ENCODE results near the gene VAV1. TPM values are rescaled to one million over a fixed set of nuclear protein-coding genes. Genes with fewer than 3 reads are reported as not detected.
A peak's percentile ranks its signal among the peaks of the same experiment; 100 is the strongest.

The VAV1 gene
- total and polyA plus RNA-seq, 2 donors (not counting 1 experiment from before 2014, with no cell fraction given): 62.7 to 98.8 TPM

- Histone ChIP-seq H3K4me2 (replicated peaks; ENCODE audit: low read depth, low read length, poor library complexity, severe bottlenecking) (peak overlapping the region; percentile 95), H2AFZ (ENCODE audit: insufficient read depth, low read depth, low read length, poor library complexity, severe bottlenecking) (peak overlapping the region; percentile 80), H3K36me3 (replicated peaks in 1 of 2; ENCODE audit: control extremely low read depth in 1 of 2, control insufficient read depth in 1 of 2, extremely low read depth in 1 of 2, insufficient read depth in 2 of 2, low read length in 1 of 2) (peaks cover 0 to 8% of the 10 kb centered on the region in 2 experiments), H3K9ac (ENCODE audit: low read length) (peak overlapping the region; percentile 88), H3K27ac (ENCODE audit: low read length in 2 of 2) (peak overlapping the region; percentile 90 to 98), H3K4me3 (ENCODE audit: control extremely low read depth in 1 of 5, extremely low read depth in 1 of 5, insufficient read depth in 1 of 5, low read depth in 2 of 5, low read length in 4 of 5) (peak overlapping the region; percentile 69 to 89 (median 88)), H3K4me1 (ENCODE audit: control insufficient read depth in 2 of 2, insufficient read depth in 2 of 2, low read length in 2 of 2) (peaks cover 39 to 51% of the 10 kb centered on the region in 2 donors), H3K79me2 (ENCODE audit: control insufficient read depth, insufficient read depth, low read length) (peaks cover 12% of the 10 kb centered on the region), H4K20me1 (ENCODE audit: control insufficient read depth, insufficient read depth, low read length, poor library complexity, severe bottlenecking) (no peaks in the 10 kb centered on the region), H3K9me3 (ENCODE audit: control extremely low read depth in 1 of 3, control insufficient read depth in 2 of 3, insufficient read depth in 1 of 3, low read length in 2 of 3) (no peaks in the 10 kb centered on the region), H3K27me3 (replicated peaks in 1 of 4; ENCODE audit: control extremely low read depth in 1 of 4, control insufficient read depth in 3 of 4, insufficient read depth in 4 of 4, low read length in 3 of 4) (no peaks in the 10 kb centered on the region)
- TF ChIP-seq EZH2 (IDR thresholded peaks at IDR 0.05; ENCODE audit: borderline replicate concordance, insufficient read depth, low read depth, low read length, poor library complexity, severe bottlenecking): no peak
- TF ChIP-seq, protein P1, sequence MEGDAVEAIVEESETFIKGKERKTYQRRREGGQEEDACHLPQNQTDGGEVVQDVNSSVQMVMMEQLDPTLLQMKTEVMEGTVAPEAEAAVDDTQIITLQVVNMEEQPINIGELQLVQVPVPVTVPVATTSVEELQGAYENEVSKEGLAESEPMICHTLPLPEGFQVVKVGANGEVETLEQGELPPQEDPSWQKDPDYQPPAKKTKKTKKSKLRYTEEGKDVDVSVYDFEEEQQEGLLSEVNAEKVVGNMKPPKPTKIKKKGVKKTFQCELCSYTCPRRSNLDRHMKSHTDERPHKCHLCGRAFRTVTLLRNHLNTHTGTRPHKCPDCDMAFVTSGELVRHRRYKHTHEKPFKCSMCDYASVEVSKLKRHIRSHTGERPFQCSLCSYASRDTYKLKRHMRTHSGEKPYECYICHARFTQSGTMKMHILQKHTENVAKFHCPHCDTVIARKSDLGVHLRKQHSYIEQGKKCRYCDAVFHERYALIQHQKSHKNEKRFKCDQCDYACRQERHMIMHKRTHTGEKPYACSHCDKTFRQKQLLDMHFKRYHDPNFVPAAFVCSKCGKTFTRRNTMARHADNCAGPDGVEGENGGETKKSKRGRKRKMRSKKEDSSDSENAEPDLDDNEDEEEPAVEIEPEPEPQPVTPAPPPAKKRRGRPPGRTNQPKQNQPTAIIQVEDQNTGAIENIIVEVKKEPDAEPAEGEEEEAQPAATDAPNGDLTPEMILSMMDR (IDR thresholded peaks at IDR 0.05): peak; percentile 36
- WGBS (ENCODE audit: insufficient coverage): 0% methylated on average over 14 of the region's 16 CpGs
- intact Hi-C loops (cut with micrococcal nuclease): loop anchor here (1.0 to 5.0 kb wide), 11 partner anchors 15 to 538 kb away; partner anchors contain the start of genes CD70, CLPP and SH2D3A
- ATAC-seq (ENCODE audit: low read depth): no peak
- no peak for DNase-seq
- POLR2A ChIA-PET: interaction anchor here (1.0 to 4.5 kb wide), 6 partner anchors 11 to 220 kb away, joined by 3 to 19 read pairs (median 8); partner anchors contain the start of gene VAV1
- Mint-ChIP-seq H3K27me3 (no peaks in the 10 kb centered on the region), H3K4me3 (peak overlapping the region; percentile 94), H3K27ac (peak overlapping the region; percentile 93), H3K4me1 (peaks cover 39% of the 10 kb centered on the region), H3K9me3 (ENCODE audit: insufficient read depth) (no peaks in the 10 kb centered on the region)
- CTCF ChIA-PET: interaction anchor here (0.6 to 5.3 kb wide), 19 partner anchors 8 to 1699 kb away, joined by 3 to 118 read pairs (median 8); partner anchors contain the start of genes ADGRE1, SH2D3A and VAV1
Measured at GRCh38 chr19:6736917-6737283, 35.6 kb upstream of the VAV1 start.

DNA sequence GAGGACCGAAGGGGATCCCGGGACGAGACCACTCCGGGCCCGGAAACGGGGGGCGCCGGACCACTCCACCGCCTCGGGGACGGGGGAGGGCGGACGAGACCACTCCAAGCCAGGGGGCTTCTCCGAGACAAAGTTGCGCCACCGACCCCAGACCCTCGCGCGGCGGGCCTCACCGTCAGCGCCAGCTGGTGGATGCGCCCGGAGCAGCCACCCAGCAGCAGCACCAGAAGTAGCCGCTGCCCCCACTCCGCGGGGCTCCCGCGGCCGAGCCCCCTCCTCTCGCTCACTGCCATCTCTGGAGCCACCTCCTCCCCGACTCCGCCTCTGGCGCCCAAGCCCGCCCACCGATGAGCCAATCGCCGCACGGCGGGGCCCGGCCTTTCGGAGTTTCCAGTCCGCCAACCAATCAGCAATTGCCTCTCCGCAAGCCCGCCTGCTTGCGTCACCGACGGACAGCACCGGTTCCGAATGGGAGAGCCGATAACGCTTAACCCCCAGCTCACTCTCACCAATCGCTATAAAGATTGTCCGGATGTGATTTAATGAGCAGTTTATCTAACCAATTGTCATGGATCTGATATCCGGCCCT is 35.1 kb upstream of the VAV1 start, which contains the start of gene GPR108:
Gene GPR108, minus strand, starts transcription at position 297 of the 589 bp plus-strand sequence. Its CDS starts 4 bp downstream, at position 293.
- Histone ChIP-seq H3K27me3 (replicated peaks in 1 of 4; ENCODE audit: control extremely low read depth in 1 of 4, control insufficient read depth in 3 of 4, insufficient read depth in 4 of 4, low read length in 3 of 4) (no peaks in the 10 kb centered on the region), H3K9me3 (ENCODE audit: control extremely low read depth in 1 of 3, control insufficient read depth in 2 of 3, insufficient read depth in 1 of 3, low read length in 2 of 3) (no peaks in the 10 kb centered on the region), H3K4me2 (replicated peaks; ENCODE audit: low read depth, low read length, poor library complexity, severe bottlenecking) (peak within 1 kb of the TSS; percentile 95), H3K27ac (ENCODE audit: low read length in 2 of 2) (peak within 1 kb of the TSS; percentile 90 to 98), H4K20me1 (ENCODE audit: control insufficient read depth, insufficient read depth, low read length, poor library complexity, severe bottlenecking) (no peaks in the 10 kb centered on the region), H3K36me3 (replicated peaks in 1 of 2; ENCODE audit: control extremely low read depth in 1 of 2, control insufficient read depth in 1 of 2, extremely low read depth in 1 of 2, insufficient read depth in 2 of 2, low read length in 1 of 2) (peaks cover 0 to 5% of the 10 kb centered on the region in 2 experiments), H3K79me2 (ENCODE audit: control insufficient read depth, insufficient read depth, low read length) (peaks cover 10% of the 10 kb centered on the region), H3K9ac (ENCODE audit: low read length) (peak within 1 kb of the TSS; percentile 88), H3K4me3 (ENCODE audit: control extremely low read depth in 1 of 5, extremely low read depth in 1 of 5, insufficient read depth in 1 of 5, low read depth in 2 of 5, low read length in 4 of 5) (peak within 1 kb of the TSS; percentile 69 to 89 (median 88)), H2AFZ (ENCODE audit: insufficient read depth, low read depth, low read length, poor library complexity, severe bottlenecking) (peak within 1 kb of the TSS; percentile 80), H3K4me1 (ENCODE audit: control insufficient read depth in 2 of 2, insufficient read depth in 2 of 2, low read length in 2 of 2) (peaks cover 39 to 51% of the 10 kb centered on the region in 2 donors)
- Mint-ChIP-seq H3K27me3 (no peaks in the 10 kb centered on the region), H3K4me1 (peaks cover 39% of the 10 kb centered on the region), H3K9me3 (ENCODE audit: insufficient read depth) (no peaks in the 10 kb centered on the region), H3K27ac (peak within 1 kb of the TSS; percentile 99), H3K4me3 (peak within 1 kb of the TSS; percentile 94)
- ChIA-PET CTCF (interaction anchor here (0.5 to 5.3 kb wide), 14 partner anchors 15 to 519 kb away, joined by 3 to 118 read pairs (median 8); partner anchors contain the start of genes SH2D3A and VAV1), POLR2A (interaction anchor here (0.6 to 4.5 kb wide), 11 partner anchors 11 to 1748 kb away, joined by 3 to 17 read pairs (median 4); partner anchors contain the start of genes SH2D3A and VAV1)
- TF ChIP-seq, protein P1 (IDR thresholded peaks at IDR 0.05): no peak
- TF ChIP-seq EZH2 (IDR thresholded peaks at IDR 0.05; ENCODE audit: borderline replicate concordance, insufficient read depth, low read depth, low read length, poor library complexity, severe bottlenecking): no peak
- ATAC-seq (ENCODE audit: low read depth) (peak; percentile 73), DNase-seq (peak; percentile 99)
- intact Hi-C loops (cut with micrococcal nuclease): loop anchor here (1.0 to 5.0 kb wide), 8 partner anchors 30 to 539 kb away; partner anchors contain the start of genes CD70, CLPP and SH2D3A
- 0% methylated on average over 53 of the region's 55 CpGs for WGBS (ENCODE audit: insufficient coverage)
